GM18861 (cell line): ENCODE data around the gene CFAP99.

Experiments
- ATAC-seq: cut with Tn5 transposase; IDR thresholded peaks from one replicate; pipeline ENCODE4 v1.9.1; 2021; ENCODE audit not compliant: unreplicated experiment

Gene CFAP99

GRCh38 chr4:2390146-2390545, 28.6 kb upstream of the CFAP99 start:
- no peak for ATAC-seq

- no peak for ATAC-seq
Observed at GRCh38 chr4:2390784-2391421, 27.9 kb upstream of the CFAP99 start.

- ATAC-seq: no peak
Observed at GRCh38 chr4:2393353-2394270, 25.1 kb upstream of the CFAP99 start.

GRCh38 chr4:2394528-2394927, 24.2 kb upstream of the CFAP99 start:
- ATAC-seq: no peak

- ATAC-seq: no peak
Observed at GRCh38 chr4:2395038-2395437, 23.7 kb upstream of the CFAP99 start.

GRCh38 chr4:2395584-2395983, 23.2 kb upstream of the CFAP99 start:
- ATAC-seq: no peak

GRCh38 chr4:2396781-2397368, 21.9 kb upstream of the CFAP99 start:
- ATAC-seq: no peak

- ATAC-seq: no peak
Observed at GRCh38 chr4:2397596-2398379, 21.0 kb upstream of the CFAP99 start.

GRCh38 chr4:2399216-2399615, 19.5 kb upstream of the CFAP99 start:
- no peak for ATAC-seq

- ATAC-seq: no peak
Observed at GRCh38 chr4:2399631-2400190, 19.0 kb upstream of the CFAP99 start.

- ATAC-seq: no peak
Observed at GRCh38 chr4:2400841-2401609, 17.7 kb upstream of the CFAP99 start.

- no peak for ATAC-seq
Observed at GRCh38 chr4:2401610-2401983, 17.2 kb upstream of the CFAP99 start.

GRCh38 chr4:2402048-2402842, 16.5 kb upstream of the CFAP99 start:
- ATAC-seq: no peak

GRCh38 chr4:2402941-2403340, 15.8 kb upstream of the CFAP99 start:
- ATAC-seq: no peak

GRCh38 chr4:2406406-2406805, 12.3 kb upstream of the CFAP99 start:
- no peak for ATAC-seq

GRCh38 chr4:2406920-2407319, 11.8 kb upstream of the CFAP99 start:
- ATAC-seq: no peak

GRCh38 chr4:2407991-2408342, 10.8 kb upstream of the CFAP99 start:
- ATAC-seq: no peak

GRCh38 chr4:2408401-2408958, 10.3 kb upstream of the CFAP99 start:
- ATAC-seq: no peak

- ATAC-seq: no peak
Observed at GRCh38 chr4:2408976-2409375, 9.8 kb upstream of the CFAP99 start.
